Kidney capillary endothelial cell (primary cell): ENCODE data around the gene TASP1.
"Not testable (repeated sequence)": the region's sequence is repeated elsewhere in the genome, so short reads cannot be mapped to it uniquely, and the experiment has no call there.

Experiments used
- DNase-seq: peaks from one replicate; pipeline ENCODE4 v3.0.0-alpha.2; 2018; ENCODE audit warnings: low spot score

Gene TASP1

GRCh38 chr20:13493143-13493542 is 145.6 kb downstream of the TASP1 start:
- DNase-seq: no peak

- DNase-seq: no peak
Measured at GRCh38 chr20:13492001-13492481, 146.7 kb downstream of the TASP1 start.

GRCh38 chr20:13487202-13487601 is 151.5 kb downstream of the TASP1 start:
- no peak for DNase-seq

GRCh38 chr20:13486694-13487093 is 152.0 kb downstream of the TASP1 start:
- no peak for DNase-seq

GRCh38 chr20:13485576-13485975 is 153.2 kb downstream of the TASP1 start:
- no peak for DNase-seq

GRCh38 chr20:13485019-13485418 is 153.7 kb downstream of the TASP1 start:
- not testable (repeated sequence) for DNase-seq

GRCh38 chr20:13483472-13483871 is 155.3 kb downstream of the TASP1 start:
- DNase-seq: not testable (repeated sequence)

GRCh38 chr20:13478366-13478765 is 160.4 kb downstream of the TASP1 start:
- no peak for DNase-seq

- no peak for DNase-seq
Measured at GRCh38 chr20:13474467-13474866, 164.3 kb downstream of the TASP1 start.

GRCh38 chr20:13469262-13469661 is 169.5 kb downstream of the TASP1 start:
- DNase-seq: no peak

GRCh38 chr20:13468166-13468565 is 170.6 kb downstream of the TASP1 start:
- no peak for DNase-seq

- no peak for DNase-seq
Measured at GRCh38 chr20:13464702-13465101, 174.0 kb downstream of the TASP1 start.

- DNase-seq: no peak
Measured at GRCh38 chr20:13461849-13462458, 176.8 kb downstream of the TASP1 start.

GRCh38 chr20:13458860-13459451 is 179.8 kb downstream of the TASP1 start:
- DNase-seq: peak; percentile 19

- DNase-seq: no peak
Measured at GRCh38 chr20:13457487-13457886, 181.2 kb downstream of the TASP1 start.

GRCh38 chr20:13455713-13456112 is 183.0 kb downstream of the TASP1 start:
- DNase-seq: no peak

- no peak for DNase-seq
Measured at GRCh38 chr20:13453367-13453766, 185.4 kb downstream of the TASP1 start.

GRCh38 chr20:13452470-13453124 is 186.1 kb downstream of the TASP1 start:
- DNase-seq: no peak

GRCh38 chr20:13449868-13450434 is 188.8 kb downstream of the TASP1 start:
- no peak for DNase-seq

GRCh38 chr20:13447385-13448180 is 191.1 kb downstream of the TASP1 start:
- no peak for DNase-seq

GRCh38 chr20:13443690-13444089 is 195.0 kb downstream of the TASP1 start:
- no peak for DNase-seq

- no peak for DNase-seq
Measured at GRCh38 chr20:13442986-13443385, 195.7 kb downstream of the TASP1 start.
